A549 (cell line): ENCODE results near the gene KIAA1210. TPM values are rescaled to one million over a fixed set of nuclear protein-coding genes. Genes with fewer than 3 reads are reported as not detected.

Experiments
- ATAC-seq, 2 experiments: fragments of 200-7000 bp in 1 of 2; fragments of >200 bp in 1 of 2; cut with Nextera tagmentation in 1 of 2; cut with Tn5 transposase in 1 of 2; 3 replicates each; pipeline versions ENCODE4 v1.8.0 to v1.9.1; 2018 to 2020; ENCODE audit warnings: mild to moderate bottlenecking in 1 of 2, moderate library complexity in 1 of 2
- CTCF ChIA-PET: fragments of 300-600 bp; sonication (Branson Sonifier 250); formaldehyde crosslinking; extraction: SDS; loops from one replicate; lab custom pipeline; 2021; ENCODE audit warnings: antibody characterized with exemption, inconsistent platforms; lab: Yijun Ruan, JAX
- POLR2A ChIA-PET: fragments of 350-600 bp; formaldehyde crosslinking; extraction: SDS; loops from one replicate; lab custom pipeline; 2021; ENCODE audit warnings: antibody characterized with exemption, inconsistent platforms; lab: Yijun Ruan, JAX
- DNase-seq, 2 experiments: peaks; one replicate each; pipeline versions ENCODE4 v3.0.0 to v3.0.0-alpha.2; 2011 to 2016; ENCODE audit warnings: low read depth in 1 of 2, low spot score in 1 of 2
- FAIRE-seq: peaks from 2 replicates; lab custom pipeline; 2011; peaks lifted over from hg19 to GRCh38; lab: Jason Lieb, UNC
- H3K27ac ChIP-seq, 2 experiments: fragments of >200 bp; sonication (Bioruptor Twin); formaldehyde crosslinking; 3 replicates each; pipeline ENCODE4 v1.5.1; 2016 to 2017
- H3K4me1 ChIP-seq: fragments of >200 bp; sonication (Bioruptor Twin); formaldehyde crosslinking; 3 replicates; pipeline ENCODE4 v1.6.1; 2016
- H3K4me2 ChIP-seq: fragments of >200 bp; sonication (Bioruptor Twin); formaldehyde crosslinking; 3 replicates; pipeline ENCODE4 v1.6.1; 2016
- H3K4me3 ChIP-seq: fragments of >200 bp; sonication (Bioruptor Twin); formaldehyde crosslinking; 3 replicates; pipeline ENCODE4 v1.5.1; 2016
- H3K9me3 ChIP-seq: fragments of >200 bp; sonication (Bioruptor Twin); formaldehyde crosslinking; 3 replicates; pipeline ENCODE4 v1.6.1; 2016
- CEBPB ChIP-seq, 2 experiments: fragments of >200 bp in 1 of 2; sonication (Bioruptor Twin) in 1 of 2; formaldehyde crosslinking in 1 of 2; IDR thresholded peaks; 2 replicates each; pipeline ENCODE4 v1.6.1; 2012 to 2016
- CHD4 ChIP-seq: fragments of 200-600 bp; sonication (generic); IDR thresholded peaks from 2 replicates; pipeline ENCODE4 v1.6.1; 2016; ENCODE audit warnings: antibody characterized with exemption, mild to moderate bottlenecking, borderline replicate concordance
- CTCF ChIP-seq: fragments of >200 bp; sonication (Bioruptor Twin); formaldehyde crosslinking; IDR thresholded peaks from 3 replicates; pipeline ENCODE4 v1.5.1; 2016
- E2F6 ChIP-seq: IDR thresholded peaks from 2 replicates; pipeline ENCODE4 v1.6.1; 2012; ENCODE audit warnings: low read depth, borderline replicate concordance
- EHF ChIP-seq: fragments of 250-450 bp; sonication (Bioruptor Pico); IDR thresholded peaks from 2 replicates; pipeline ENCODE4 v1.5.0; 2020; ENCODE audit warnings: mild to moderate bottlenecking
- EP300 ChIP-seq, 2 experiments: fragments of >200 bp; sonication (Bioruptor Twin); formaldehyde crosslinking; IDR thresholded peaks; 2 replicates in 1 of 2; 3 replicates in 1 of 2; pipeline ENCODE4 v1.6.1; 2016 to 2017
- FOSL2 ChIP-seq, 2 experiments: fragments of 450-650 bp in 1 of 2; fragments of >200 bp in 1 of 2; sonication (Bioruptor Twin) in 1 of 2; formaldehyde crosslinking; IDR thresholded peaks; 2 replicates each; pipeline versions ENCODE4 v1.5.0 to v1.6.1; 2016 to 2020; ENCODE audit warnings: mild to moderate bottlenecking in 1 of 2, moderate library complexity in 1 of 2
- JUN ChIP-seq, 2 experiments: fragments of >200 bp; sonication (Bioruptor Twin); formaldehyde crosslinking; IDR thresholded peaks; 2 replicates in 1 of 2; 3 replicates in 1 of 2; pipeline ENCODE4 v1.6.1; 2016 to 2017
- JUNB ChIP-seq: fragments of >200 bp; sonication (Bioruptor Twin); formaldehyde crosslinking; IDR thresholded peaks from 2 replicates; pipeline ENCODE4 v1.6.1; 2016
- MAZ ChIP-seq: fragments of 150-350 bp; IDR thresholded peaks from 2 replicates; pipeline ENCODE4 v1.6.1; 2014; ENCODE audit warnings: antibody characterized with exemption, low read depth, low read length, borderline replicate concordance
- PHF8 ChIP-seq: fragments of 200-600 bp; sonication (generic); IDR thresholded peaks from 2 replicates; pipeline ENCODE4 v1.6.1; 2016; ENCODE audit warnings: low read depth, mild to moderate bottlenecking, antibody characterized with exemption, moderate library complexity, borderline replicate concordance
- POLR2AphosphoS2 ChIP-seq: conservative IDR thresholded peaks from 2 replicates; pipeline ENCODE4 v1.6.1; 2012; ENCODE audit warnings: low read length, improper control_type of control experiment, inconsistent platforms
- RAD21 ChIP-seq, 2 experiments: fragments of >200 bp in 1 of 2; sonication (Bioruptor Twin) in 1 of 2; formaldehyde crosslinking in 1 of 2; IDR thresholded peaks in 1 of 2; conservative IDR thresholded peaks in 1 of 2; 2 replicates in 1 of 2; 3 replicates in 1 of 2; pipeline ENCODE4 v1.6.1; 2012 to 2018; ENCODE audit warnings: inconsistent platforms in 1 of 2
- RARB ChIP-seq: fragments of 250-450 bp; sonication (Bioruptor Pico); IDR thresholded peaks from 2 replicates; pipeline ENCODE4 v1.8.0; 2021; ENCODE audit warnings: mild to moderate bottlenecking, moderate library complexity
- RFX5 ChIP-seq: fragments of 450-650 bp; IDR thresholded peaks from 2 replicates; pipeline ENCODE4 v1.7.1; 2014; ENCODE audit warnings: antibody characterized with exemption, mild to moderate bottlenecking, moderate library complexity
- RNF2 ChIP-seq: fragments of 200-600 bp; sonication (generic); IDR thresholded peaks from 2 replicates; pipeline ENCODE4 v1.6.1; 2016; ENCODE audit warnings: low read depth, mild to moderate bottlenecking, antibody characterized with exemption, moderate library complexity, borderline replicate concordance
- SMC3 ChIP-seq: fragments of >200 bp; sonication (Bioruptor Twin); formaldehyde crosslinking; IDR thresholded peaks from 3 replicates; pipeline ENCODE4 v1.6.1; 2018; ENCODE audit warnings: inconsistent platforms
- TFCP2L1 ChIP-seq: fragments of 250-450 bp; sonication (Bioruptor Pico); IDR thresholded peaks from 2 replicates; pipeline ENCODE4 v1.5.0; 2021; ENCODE audit warnings: mild to moderate bottlenecking
- TP53 ChIP-seq: fragments of 250-450 bp; sonication (Bioruptor Pico); IDR thresholded peaks from 2 replicates; pipeline ENCODE4 v1.5.0; 2021; ENCODE audit warnings: mild to moderate bottlenecking, moderate library complexity
- ZC3H11A ChIP-seq: fragments of 450-650 bp; IDR thresholded peaks from 2 replicates; pipeline ENCODE4 v1.6.1; 2014; ENCODE audit warnings: antibody characterized with exemption, mild to moderate bottlenecking
- ZNF302 ChIP-seq: fragments of 250-450 bp; sonication (Bioruptor Pico); IDR thresholded peaks from 2 replicates; pipeline ENCODE4 v1.9.0; 2021; ENCODE audit warnings: inconsistent platforms, mild to moderate bottlenecking, moderate library complexity
- WGBS: methylation state at CpG from one replicate; pipeline ENCODE4 v1.1.6; 2017; ENCODE audit errors: missing lambda C conversion rate; 5-methylcytosine and 5-hydroxymethylcytosine counted together
- polyA plus RNA-seq, 4 experiments: library from polyadenylated mRNA; depleted of rRNA in 3 of 4; stranded (reverse); fragments of >200 nt; fragmentation: RNase III in 1 of 4; extraction: RNeasy Plus Mini Kit Qiagen cat#74134 plus additional on column Dnase treatment in 1 of 4; gene quantifications; 2 replicates in 3 of 4; 3 replicates in 1 of 4; pipeline ENCODE4 v1.2.3, GENCODE V29; 2011 to 2017
- TF ChIP-seq, protein P1 (sequence below): fragments of 200-600 bp; sonication (generic); IDR thresholded peaks from 2 replicates; pipeline ENCODE4 v1.6.1; 2016; ENCODE audit warnings: antibody characterized with exemption, mild to moderate bottlenecking, moderate library complexity

Gene KIAA1210
- polyA plus RNA-seq, 2 of the 4 experiments (the other 2 are of a cell fraction) = 0.01 TPM; not detected in 1

- ChIA-PET POLR2A (no interaction called here), CTCF (interaction anchor here (0.6 to 3.1 kb wide), 9 partner anchors 9 to 709 kb away, joined by 3 to 14 read pairs (median 3); no protein-coding TSS in a partner anchor)
- no peak overlapping the region for H3K4me3 ChIP-seq
- H3K9me3 ChIP-seq = no peaks in the 10 kb centered on the region
- no peaks in the 10 kb centered on the region for H3K4me1 ChIP-seq
- H3K27ac ChIP-seq = no peak overlapping the region
- H3K4me2 ChIP-seq = no peak overlapping the region
- FAIRE-seq (no peak), ATAC-seq (0 out of 6 replicates have a peak, but pooled peaks of 1 of the 2 experiments have one; percentile 30), DNase-seq (no peak)
- 94% methylated on average over 1 of the region's 1 CpG for WGBS
- TF ChIP-seq JUN (IDR thresholded peaks at IDR 0.05) = no peak
These were observed 6.3 kb downstream of the KIAA1210 start for GRCh38 chrX:119121341-119121740.

DNA sequence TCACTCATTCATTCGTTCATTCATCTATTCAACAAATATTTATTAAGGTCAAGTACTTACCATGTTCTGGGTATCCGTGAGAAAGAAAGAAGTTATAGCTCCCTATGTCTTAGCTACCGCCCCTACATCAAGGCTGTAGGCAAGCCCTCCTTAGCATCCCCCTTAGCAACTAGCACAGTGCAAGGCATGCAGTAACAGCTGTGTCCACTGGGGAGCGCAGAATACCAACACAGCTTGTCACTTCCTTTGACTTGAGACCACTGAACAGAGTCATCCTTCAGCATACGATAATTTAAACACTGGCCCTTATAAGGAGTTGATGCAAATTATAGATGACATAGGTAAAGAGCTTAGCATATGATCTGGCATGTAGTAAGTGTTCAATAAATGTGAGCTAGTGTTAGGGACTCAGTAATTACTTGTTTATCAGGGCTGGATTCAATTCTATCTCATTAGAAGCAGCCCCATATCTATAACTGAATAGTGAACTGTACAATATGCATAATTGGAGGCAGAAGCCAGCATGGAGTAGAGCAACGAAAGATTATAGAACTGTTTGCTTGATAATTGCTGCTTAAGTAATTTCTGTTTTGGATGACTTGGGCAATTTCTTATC is 8.7 kb downstream of the KIAA1210 start:
- TF ChIP-seq CTCF (peak; percentile 59), RARB (CRISPR knock-in tag) (no peak), RAD21 (conservative IDR thresholded peaks at IDR 0.05 in 1 of 2, IDR thresholded peaks at IDR 0.05 in 1 of 2) (peak; percentile 70 to 75), SMC3 (peak; percentile 70)
- peak; percentile 50 to 53 for DNase-seq
- 1% methylated on average over 6 of the region's 6 CpGs for WGBS
- peak; percentile 97 for FAIRE-seq
- no peak overlapping the region for H3K4me3 ChIP-seq
- ChIA-PET POLR2A (no interaction called here), CTCF (interaction anchor here (0.7 to 4.2 kb wide), 26 partner anchors 9 to 272 kb away, joined by 3 to 24 read pairs (median 5); partner anchors contain the start of gene KIAA1210)
- H3K4me2 ChIP-seq = no peak overlapping the region
- peak; percentile 86 to 97; a peak in 5 of 6 replicates for ATAC-seq
- H3K4me1 ChIP-seq = no peaks in the 10 kb centered on the region
- no peak overlapping the region for H3K27ac ChIP-seq
- H3K9me3 ChIP-seq = no peaks in the 10 kb centered on the region

DNA sequence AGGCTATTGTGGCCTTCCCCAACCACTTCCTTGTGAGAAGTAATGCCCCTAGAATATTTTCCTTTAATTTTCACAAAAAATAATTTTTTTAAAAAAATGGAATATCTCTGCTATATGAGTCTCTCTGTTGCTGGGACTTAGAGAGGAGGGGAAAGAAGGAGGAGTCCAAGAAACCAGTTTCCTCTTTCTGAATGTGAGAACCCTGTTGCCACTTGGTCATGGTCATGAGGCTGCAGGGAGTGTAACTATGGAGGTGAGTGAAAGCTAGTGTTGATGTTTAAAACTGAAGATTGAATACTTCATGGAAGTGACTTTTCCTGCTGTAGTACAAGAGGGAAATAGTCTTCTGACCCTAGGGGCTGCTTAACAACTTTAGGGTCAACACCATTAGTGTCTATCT is 20.4 kb downstream of the KIAA1210 start:
- ChIA-PET CTCF (interaction anchor here (1.2 to 3.1 kb wide), 2 partner anchors 10 to 11 kb away, joined by 3 to 13 read pairs; no protein-coding TSS in a partner anchor), POLR2A (no interaction called here)
- Histone ChIP-seq H3K4me2 (no peak overlapping the region), H3K9me3 (no peaks in the 10 kb centered on the region), H3K27ac (no peak overlapping the region), H3K4me3 (no peak overlapping the region), H3K4me1 (no peaks in the 10 kb centered on the region)
- ATAC-seq = no peak
- TF ChIP-seq TFCP2L1 (no peak), CTCF (no peak), PHF8 (no peak), JUN (IDR thresholded peaks at IDR 0.05) (no peak), RAD21 (conservative IDR thresholded peaks at IDR 0.05 in 1 of 2, IDR thresholded peaks at IDR 0.05 in 1 of 2) (no peak), POLR2AphosphoS2 (no peak), ZC3H11A (no peak), CEBPB (IDR thresholded peaks at IDR 0.05) (no peak), EP300 (IDR thresholded peaks at IDR 0.05) (no peak), RNF2 (no peak), RFX5 (no peak), ZNF302 (CRISPR knock-in tag) (no peak), TP53 (CRISPR knock-in tag) (no peak), MAZ (no peak), JUNB (no peak), FOSL2 (IDR thresholded peaks at IDR 0.05) (no peak), FOSL2 (CRISPR knock-in tag; IDR thresholded peaks at IDR 0.05) (no peak), E2F6 (no peak), CHD4 (no peak), EHF (no peak)
- TF ChIP-seq, protein P1, sequence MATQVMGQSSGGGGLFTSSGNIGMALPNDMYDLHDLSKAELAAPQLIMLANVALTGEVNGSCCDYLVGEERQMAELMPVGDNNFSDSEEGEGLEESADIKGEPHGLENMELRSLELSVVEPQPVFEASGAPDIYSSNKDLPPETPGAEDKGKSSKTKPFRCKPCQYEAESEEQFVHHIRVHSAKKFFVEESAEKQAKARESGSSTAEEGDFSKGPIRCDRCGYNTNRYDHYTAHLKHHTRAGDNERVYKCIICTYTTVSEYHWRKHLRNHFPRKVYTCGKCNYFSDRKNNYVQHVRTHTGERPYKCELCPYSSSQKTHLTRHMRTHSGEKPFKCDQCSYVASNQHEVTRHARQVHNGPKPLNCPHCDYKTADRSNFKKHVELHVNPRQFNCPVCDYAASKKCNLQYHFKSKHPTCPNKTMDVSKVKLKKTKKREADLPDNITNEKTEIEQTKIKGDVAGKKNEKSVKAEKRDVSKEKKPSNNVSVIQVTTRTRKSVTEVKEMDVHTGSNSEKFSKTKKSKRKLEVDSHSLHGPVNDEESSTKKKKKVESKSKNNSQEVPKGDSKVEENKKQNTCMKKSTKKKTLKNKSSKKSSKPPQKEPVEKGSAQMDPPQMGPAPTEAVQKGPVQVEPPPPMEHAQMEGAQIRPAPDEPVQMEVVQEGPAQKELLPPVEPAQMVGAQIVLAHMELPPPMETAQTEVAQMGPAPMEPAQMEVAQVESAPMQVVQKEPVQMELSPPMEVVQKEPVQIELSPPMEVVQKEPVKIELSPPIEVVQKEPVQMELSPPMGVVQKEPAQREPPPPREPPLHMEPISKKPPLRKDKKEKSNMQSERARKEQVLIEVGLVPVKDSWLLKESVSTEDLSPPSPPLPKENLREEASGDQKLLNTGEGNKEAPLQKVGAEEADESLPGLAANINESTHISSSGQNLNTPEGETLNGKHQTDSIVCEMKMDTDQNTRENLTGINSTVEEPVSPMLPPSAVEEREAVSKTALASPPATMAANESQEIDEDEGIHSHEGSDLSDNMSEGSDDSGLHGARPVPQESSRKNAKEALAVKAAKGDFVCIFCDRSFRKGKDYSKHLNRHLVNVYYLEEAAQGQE = no peak
- DNase-seq = no peak
- FAIRE-seq = no peak
